Esophagus muscularis mucosa (tissue), 4 donors: ENCODE measurements around the gene SLC5A6. TPM values are rescaled to one million over a fixed set of nuclear protein-coding genes. Genes with fewer than 3 reads are reported as not detected.
"Not testable (repeated sequence)": the region's sequence is repeated elsewhere in the genome, so short reads cannot be mapped to it uniquely, and the experiment has no call there.

Experiments used
- DNase-seq: peaks from one replicate; pipeline ENCODE4 v3.0.0-alpha.2; 2017; ENCODE audit errors: extremely low spot score
- H3K27ac ChIP-seq, 4 donors: fragments of 200-600 bp; sonication (generic); replicated peaks in 1 of 4; 1 replicate in 3 of 4; 2 replicates in 1 of 4; pipeline ENCODE4 v1.5.1; 2016 to 2019; ENCODE audit warnings: mild to moderate bottlenecking in 1 of 4
- H3K27me3 ChIP-seq, 4 donors: fragments of 200-600 bp; sonication (generic); one replicate each; pipeline versions ENCODE4 v1.5.1 to v1.6.0; 2016 to 2019
- H3K36me3 ChIP-seq, 4 donors: fragments of 200-600 bp; sonication (generic); one replicate each; pipeline ENCODE4 v1.5.1; 2016 to 2019
- H3K4me1 ChIP-seq, 4 donors: fragments of 200-600 bp; sonication (generic); one replicate each; pipeline ENCODE4 v1.5.1; 2016 to 2019
- H3K4me3 ChIP-seq, 4 donors: fragments of 200-600 bp; sonication (generic); 1 replicate in 2 of 4; 2 replicates in 2 of 4; pipeline ENCODE4 v1.5.1; 2016 to 2019; ENCODE audit warnings: mild to moderate bottlenecking in 4 of 4, moderate library complexity in 1 of 4
- H3K9me3 ChIP-seq, 4 donors: fragments of 200-600 bp; sonication (generic); 1 replicate in 3 of 4; 2 replicates in 1 of 4; pipeline ENCODE4 v1.5.1; 2016 to 2019
- CTCF ChIP-seq, 3 experiments: fragments of 200-600 bp in 2 of 3; fragments of 450-650 bp in 1 of 3; sonication (generic) in 2 of 3; IDR thresholded peaks; one replicate each; pipeline ENCODE4 v1.5.1; 2017 to 2019; ENCODE audit warnings: antibody characterized with exemption in 3 of 3, mild to moderate bottlenecking in 2 of 3, moderate library complexity in 1 of 3
- EP300 ChIP-seq: sonication (generic); formaldehyde crosslinking; IDR thresholded peaks from one replicate; pipeline ENCODE4 v1.6.1; 2017; ENCODE audit warnings: antibody characterized with exemption
- POLR2A ChIP-seq: fragments of 450-650 bp; IDR thresholded peaks from one replicate; pipeline ENCODE4 v1.6.1; 2017; ENCODE audit warnings: antibody characterized with exemption, moderate library complexity, mild to moderate bottlenecking, low read depth
- POLR2AphosphoS5 ChIP-seq, 2 donors: sonication (generic); formaldehyde crosslinking; IDR thresholded peaks; one replicate each; pipeline ENCODE4 v1.6.1; 2017; ENCODE audit warnings: antibody characterized with exemption in 2 of 2
- WGBS: methylation state at CpG from one replicate; pipeline ENCODE4 v1.1.5; 2018; 5-methylcytosine and 5-hydroxymethylcytosine counted together
- intact Hi-C: fragments of 100-400 bp; cut with DNase I; formaldehyde crosslinking; loops from one replicate; pipeline ENCODE4 v1.15.1; 2023
- total RNA-seq, 4 donors: library from RNA; depleted of rRNA; stranded (reverse); fragments of >200 nt; gene quantifications; one replicate each; pipeline versions ENCODE4 v1.1.0 to v1.2.1, GENCODE V29; 2016

The SLC5A6 gene
- total RNA-seq, 4 donors from 2014 or later = 7.5 to 21.5 (median 13.6) TPM

DNA sequence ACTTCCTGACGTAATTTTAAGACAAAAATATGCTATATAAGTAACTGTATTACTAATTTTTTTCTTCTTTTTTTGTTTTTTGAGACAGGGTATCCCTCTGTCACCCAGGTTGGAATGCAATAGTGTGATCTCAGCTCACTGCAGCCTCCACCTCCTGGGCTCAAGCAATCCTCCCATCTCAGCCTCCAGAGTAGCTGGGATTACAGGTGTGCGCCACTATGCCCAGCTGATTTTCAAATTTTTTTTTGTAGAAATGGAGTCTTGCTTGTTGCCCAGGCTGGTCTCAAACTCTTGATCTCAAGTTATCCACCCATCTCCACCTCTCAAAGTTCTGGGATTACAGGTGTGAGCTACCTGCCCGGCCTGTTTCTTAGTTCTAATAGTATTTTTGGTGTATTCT is 33.6 kb downstream of the SLC5A6 start:
- H3K4me3 ChIP-seq = no peak overlapping the region
- no peak for TF ChIP-seq POLR2AphosphoS5 (IDR thresholded peaks at IDR 0.05)
- no peak for TF ChIP-seq CTCF (IDR thresholded peaks at IDR 0.05)
- no peak for TF ChIP-seq POLR2A
- no peak for TF ChIP-seq EP300
- DNase-seq = no peak
- intact Hi-C loops = no loop called here
- no peaks in the 10 kb centered on the region for H3K36me3 ChIP-seq
- H3K4me1 ChIP-seq = no peaks in the 10 kb centered on the region
- H3K9me3 ChIP-seq = no peaks in the 10 kb centered on the region
- H3K27me3 ChIP-seq = peaks cover 0 to 28% (median 0%) of the 10 kb centered on the region in 4 donors
- WGBS = 81% methylated on average over 3 of the region's 3 CpGs
- no peak overlapping the region for H3K27ac ChIP-seq

GRCh38 chr2:27177441-27178351 is 34.4 kb downstream of the SLC5A6 start:
- Histone ChIP-seq H3K27me3 (peaks cover 0 to 33% (median 0%) of the 10 kb centered on the region in 4 donors), H3K4me3 (no peak overlapping the region), H3K27ac (no peak overlapping the region), H3K9me3 (no peaks in the 10 kb centered on the region), H3K36me3 (no peaks in the 10 kb centered on the region), H3K4me1 (no peaks in the 10 kb centered on the region)
- DNase-seq = no peak
- intact Hi-C loops = no loop called here
- TF ChIP-seq CTCF (IDR thresholded peaks at IDR 0.05) (no peak), POLR2AphosphoS5 (IDR thresholded peaks at IDR 0.05) (no peak), POLR2A (no peak), EP300 (no peak)
- 82% methylated on average over 15 of the region's 15 CpGs for WGBS

- H3K36me3 ChIP-seq, intact Hi-C loops, H3K9me3 ChIP-seq, H3K4me1 ChIP-seq, H3K4me3 ChIP-seq, DNase-seq, H3K27ac ChIP-seq: not testable (repeated sequence)
- 95% methylated on average over 4 of the region's 4 CpGs for WGBS
- H3K27me3 ChIP-seq = peaks cover 0 to 33% (median 0%) of the 10 kb centered on the region in 4 donors
Measured at GRCh38 chr2:27175781-27176180, 36.3 kb downstream of the SLC5A6 start.

DNA sequence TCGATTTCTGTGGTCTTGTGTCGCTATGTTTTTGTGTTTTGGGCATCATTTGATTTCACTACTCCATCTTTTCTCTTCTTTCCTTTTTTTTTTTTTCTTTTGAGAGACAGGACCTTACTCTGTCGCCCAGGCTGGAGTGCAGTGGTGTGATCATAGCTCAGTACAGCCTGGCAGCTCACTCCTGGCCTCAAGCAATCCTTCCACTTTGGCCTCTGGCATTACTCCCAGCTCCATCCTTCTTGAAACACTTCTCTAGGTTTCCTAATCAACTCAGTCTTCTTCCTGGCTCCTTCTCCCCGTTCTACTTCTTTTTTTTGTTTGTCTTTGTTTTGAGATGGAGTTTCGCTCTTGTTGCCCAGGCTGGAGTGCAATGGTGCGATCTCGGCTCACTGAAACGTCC is 36.7 kb downstream of the SLC5A6 start:
- Histone ChIP-seq H3K36me3 (no peaks in the 10 kb centered on the region), H3K9me3 (no peaks in the 10 kb centered on the region), H3K27me3 (peaks cover 0 to 37% (median under 1%) of the 10 kb centered on the region in 4 donors), H3K4me3 (no peak overlapping the region), H3K27ac (no peak overlapping the region), H3K4me1 (peaks cover 0 to 1% (median under 1%) of the 10 kb centered on the region in 4 donors)
- intact Hi-C loops = no loop called here
- no peak for TF ChIP-seq POLR2A
- no peak for TF ChIP-seq EP300
- no peak for TF ChIP-seq POLR2AphosphoS5 (IDR thresholded peaks at IDR 0.05)
- TF ChIP-seq CTCF (IDR thresholded peaks at IDR 0.05) = no peak
- WGBS = 71% methylated on average over 8 of the region's 8 CpGs
- no peak for DNase-seq

DNA sequence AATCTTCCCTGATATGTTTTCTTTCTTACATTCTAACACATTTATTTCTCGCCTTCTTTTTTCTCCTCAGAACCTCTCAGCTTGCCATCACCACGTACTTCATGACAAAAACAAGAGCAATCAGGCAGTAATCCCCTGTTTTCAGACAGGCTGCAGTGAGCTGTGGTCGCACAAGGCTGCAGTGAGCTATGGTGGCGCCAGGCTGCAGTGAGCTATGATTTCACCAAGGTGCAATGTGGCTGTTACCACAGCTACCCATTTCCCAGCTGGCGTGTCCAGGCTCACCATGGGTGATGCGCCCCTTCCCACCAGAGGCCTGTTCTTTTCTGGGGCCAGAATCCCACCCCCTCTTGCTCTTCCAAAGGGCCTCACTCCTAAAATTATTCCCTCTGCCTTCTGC is 37.4 kb downstream of the SLC5A6 start:
- TF ChIP-seq EP300 = no peak
- no peak for TF ChIP-seq POLR2AphosphoS5 (IDR thresholded peaks at IDR 0.05)
- no peak for TF ChIP-seq CTCF (IDR thresholded peaks at IDR 0.05)
- TF ChIP-seq POLR2A = no peak
- peaks cover 0 to 8% (median 6%) of the 10 kb centered on the region in 4 donors for H3K4me1 ChIP-seq
- H3K36me3 ChIP-seq = no peaks in the 10 kb centered on the region
- WGBS = 82% methylated on average over 6 of the region's 6 CpGs
- no peaks in the 10 kb centered on the region for H3K9me3 ChIP-seq
- no peak overlapping the region for H3K4me3 ChIP-seq
- intact Hi-C loops = no loop called here
- DNase-seq = no peak
- no peak overlapping the region for H3K27ac ChIP-seq
- H3K27me3 ChIP-seq = peaks cover 0 to 37% (median 3%) of the 10 kb centered on the region in 4 donors
